Measurements from ENCODE around the gene PRKD1.

PRKD1 gene

DNA sequence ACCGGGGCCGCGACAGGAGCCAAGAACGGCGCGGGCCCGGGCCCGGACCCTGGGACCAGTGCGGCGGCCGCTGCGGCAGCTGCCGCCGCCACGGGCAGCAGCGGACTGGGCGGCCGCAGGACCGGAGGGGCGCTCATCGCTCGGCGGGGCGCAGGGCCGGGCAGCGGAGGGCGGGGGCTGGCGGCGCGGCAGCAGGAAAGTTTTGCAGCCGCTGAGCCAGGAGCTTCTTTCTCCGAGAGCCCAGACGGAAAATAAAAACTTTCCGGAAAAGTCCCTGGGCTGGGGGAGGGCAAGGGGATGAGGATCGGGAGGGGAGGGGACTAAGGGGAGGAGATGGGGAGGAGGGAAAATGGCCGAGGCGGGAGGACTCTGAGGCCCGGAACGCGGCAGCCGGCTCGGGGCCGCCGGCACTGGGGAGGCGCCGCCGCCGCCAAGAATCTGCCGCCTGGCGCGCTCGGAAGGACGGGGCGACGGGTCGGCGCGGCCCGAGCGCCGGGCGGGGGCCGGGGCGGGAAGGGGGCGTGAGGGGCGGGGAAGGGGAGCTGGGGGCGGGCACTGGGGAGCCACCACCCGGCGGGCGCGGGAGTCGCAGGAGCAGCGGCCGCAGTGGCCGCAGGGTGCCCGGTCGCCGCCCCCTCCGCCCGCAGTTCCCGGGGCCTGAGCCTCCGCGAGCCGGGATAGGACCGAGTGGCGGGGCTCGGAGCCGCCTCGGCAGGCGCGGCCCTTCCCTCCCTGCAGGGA lies at the start of gene PRKD1:
Gene PRKD1 (minus strand): TSS at position 472 of the 741 bp plus-strand sequence.
- DNase-seq: peak; percentile 72

- DNase-seq: no peak
Measured at GRCh38 chr14:29971101-29971500, 43.5 kb upstream of the PRKD1 start.

GRCh38 chr14:29955087-29955486 lies 27.4 kb upstream of the PRKD1 start:
- DNase-seq: no peak

DNA sequence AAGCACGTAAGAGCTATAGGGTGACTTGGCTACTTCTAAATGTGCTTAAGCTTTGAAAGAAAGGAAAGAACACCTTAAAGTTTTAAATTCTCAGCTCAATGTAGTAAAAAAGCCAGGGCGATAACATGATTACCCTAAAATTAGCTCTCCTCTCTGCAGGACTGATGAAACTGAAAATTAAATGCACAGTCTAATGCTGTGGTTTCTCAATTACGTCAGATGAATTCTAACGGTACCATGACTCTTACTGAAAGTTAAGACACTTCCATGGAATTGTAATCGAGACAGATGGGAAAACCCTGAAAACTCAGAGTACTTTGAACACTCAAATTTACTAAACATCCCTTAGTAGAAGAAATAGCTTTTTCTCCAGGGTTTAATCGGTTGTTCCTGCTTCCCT lies 25.9 kb upstream of the PRKD1 start:
- DNase-seq: no peak

GRCh38 chr14:29944091-29944490 lies 16.4 kb upstream of the PRKD1 start:
- no peak for DNase-seq

DNA sequence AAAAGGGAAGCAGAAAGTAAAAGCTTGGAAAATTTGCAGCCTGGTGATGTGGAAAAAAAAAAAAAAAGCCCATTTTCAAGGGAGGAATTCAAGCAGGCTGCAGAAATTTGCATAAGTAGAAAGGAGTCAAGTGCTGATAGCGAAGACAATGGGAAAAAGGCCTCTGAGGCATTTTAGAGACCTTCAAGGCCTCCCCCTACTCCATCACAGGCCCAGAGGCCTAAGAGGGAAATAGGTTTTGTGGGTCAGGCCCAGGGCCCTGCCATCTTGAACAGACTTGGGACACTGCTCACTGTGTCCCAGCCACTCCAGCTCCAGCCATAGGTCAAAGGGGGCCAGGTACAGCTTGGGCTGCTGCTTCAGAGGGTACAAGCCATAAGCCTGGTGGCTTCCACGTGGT lies 13.8 kb upstream of the PRKD1 start:
- DNase-seq: no peak

DNA sequence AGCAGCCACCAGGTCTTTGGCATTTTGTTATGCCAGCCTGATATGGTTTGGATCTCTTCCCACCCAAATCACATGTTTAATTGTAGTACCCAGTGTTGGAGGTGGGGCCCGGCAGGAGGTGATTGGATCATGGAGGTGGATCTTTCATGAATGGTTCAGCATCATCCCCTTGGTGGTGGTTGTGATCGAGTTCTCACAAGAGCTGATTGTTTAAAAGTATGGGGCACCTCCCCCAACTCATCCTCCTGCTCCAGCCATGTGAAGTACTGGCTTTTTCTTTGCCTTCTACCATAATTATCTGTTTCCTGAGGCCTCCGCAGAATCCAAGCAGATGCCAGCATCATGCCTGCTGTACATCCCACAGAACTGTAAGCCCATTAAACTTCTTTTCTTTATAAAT lies 12.8 kb upstream of the PRKD1 start:
- DNase-seq: no peak

- peak; percentile 24 for DNase-seq
Measured at GRCh38 chr14:29937116-29937515, 9.5 kb upstream of the PRKD1 start.

DNA sequence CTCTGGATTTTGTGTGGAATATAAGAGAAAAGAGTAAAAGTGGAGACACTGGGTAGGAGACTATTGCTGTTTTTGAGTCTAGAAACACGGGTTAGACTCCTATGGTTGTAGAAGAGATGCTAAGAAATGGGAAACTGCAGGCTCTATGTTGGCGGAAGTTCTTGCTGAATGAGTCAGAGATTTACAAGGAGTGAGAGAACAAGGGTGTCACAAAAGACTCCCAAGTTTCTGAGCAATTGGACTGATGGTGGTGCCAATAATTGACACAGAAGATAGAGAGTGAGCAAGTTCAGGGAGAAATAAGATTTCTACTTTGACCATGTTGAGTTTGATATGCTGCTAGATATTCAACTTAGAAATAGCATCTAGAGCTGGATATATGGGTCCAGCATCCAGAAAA lies 2.6 kb upstream of the PRKD1 start:
- DNase-seq: peak; percentile 84

DNA sequence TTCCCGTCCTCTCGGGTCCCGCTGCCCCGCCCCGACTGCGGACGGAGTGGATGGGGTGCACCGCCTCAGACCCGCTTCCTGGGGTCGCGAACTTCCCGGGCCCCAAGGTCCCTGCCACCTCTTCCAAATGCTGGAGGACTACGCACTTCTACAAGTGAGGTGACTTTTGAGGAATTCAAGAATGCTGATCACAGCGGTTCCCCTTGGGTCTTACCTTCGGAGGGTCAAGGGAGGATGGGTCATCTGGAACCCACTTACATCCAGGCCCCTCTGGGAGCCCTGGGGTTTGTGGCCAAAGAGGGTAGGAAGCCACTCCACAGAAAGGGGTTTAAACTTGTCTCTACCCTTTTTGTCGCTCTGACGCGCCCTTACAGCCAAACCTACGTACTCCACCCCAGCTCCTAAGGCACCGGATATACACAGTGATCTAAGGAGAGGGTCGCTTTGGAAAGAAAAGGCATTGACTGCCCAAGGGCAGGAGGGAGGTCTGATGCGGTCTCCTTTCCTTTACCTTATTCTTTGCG lies 532 bp upstream of the PRKD1 start:
- no peak for DNase-seq

- DNase-seq: peak; percentile 64
Measured at GRCh38 chr14:29926701-29927375, 809 bp downstream of the PRKD1 start.

DNA sequence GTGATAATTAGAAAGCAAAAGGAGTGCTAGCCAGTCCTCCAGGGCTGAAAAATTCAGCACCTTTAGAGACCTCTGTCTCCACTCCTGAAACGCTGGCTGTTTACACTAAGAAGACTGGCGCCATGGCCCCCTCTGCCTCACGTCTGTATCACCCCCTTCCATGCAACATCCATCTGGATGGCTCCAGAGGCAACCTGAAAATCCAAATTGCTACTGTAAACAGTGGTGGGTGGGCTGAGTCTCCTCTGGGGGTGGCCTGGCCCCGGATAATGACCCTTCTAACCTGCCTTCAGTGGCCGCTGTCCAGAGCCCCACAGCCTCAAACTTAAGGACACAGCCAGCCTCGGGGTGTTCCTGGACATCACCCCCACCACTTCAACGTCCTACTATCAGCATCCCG lies 1.4 kb downstream of the PRKD1 start:
- DNase-seq: no peak

DNA sequence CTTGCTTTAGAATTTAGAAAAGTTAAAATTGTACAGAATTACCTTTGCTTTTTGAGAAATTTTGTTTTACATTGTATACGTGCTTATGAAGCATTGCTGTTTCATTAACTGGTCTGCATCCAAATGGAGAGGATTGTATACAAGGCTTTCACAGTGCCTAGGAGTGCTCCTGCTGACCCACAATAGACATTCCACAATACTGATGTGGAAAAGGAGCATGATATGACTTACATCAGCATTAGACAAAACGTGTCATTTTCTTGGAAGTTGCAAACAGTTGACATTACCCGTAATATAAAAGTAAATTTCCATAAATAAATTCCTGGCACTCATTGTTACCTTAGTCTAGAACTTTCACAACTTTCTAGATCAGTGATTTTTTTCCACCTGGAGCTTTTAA lies 1.9 kb downstream of the PRKD1 start:
- peak; percentile 47 for DNase-seq

GRCh38 chr14:29925101-29925722 lies 2.4 kb downstream of the PRKD1 start:
- DNase-seq: peak; percentile 80

- no peak for DNase-seq
Measured at GRCh38 chr14:29919845-29920244, 7.8 kb downstream of the PRKD1 start.

DNA sequence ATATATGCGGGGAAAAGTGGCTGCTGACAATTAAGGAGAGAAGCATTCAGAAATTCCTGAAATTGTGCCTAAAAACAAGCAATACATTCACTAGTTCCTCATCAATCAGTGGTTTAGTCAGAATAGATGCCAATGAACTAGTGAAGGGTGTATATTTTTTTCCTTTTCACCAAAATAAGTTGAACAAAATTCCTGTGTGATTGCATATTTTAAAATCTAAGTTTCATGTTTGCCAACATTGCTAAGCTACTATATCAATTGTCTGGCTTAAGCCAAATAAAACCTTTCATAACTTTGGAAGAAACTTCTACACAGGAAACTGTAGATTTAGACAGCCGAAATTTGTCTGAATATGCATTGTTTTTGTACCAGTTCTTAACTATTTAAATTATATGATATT lies 8.7 kb downstream of the PRKD1 start:
- DNase-seq: no peak

GRCh38 chr14:29913566-29913965 lies 14.1 kb downstream of the PRKD1 start:
- no peak for DNase-seq

DNA sequence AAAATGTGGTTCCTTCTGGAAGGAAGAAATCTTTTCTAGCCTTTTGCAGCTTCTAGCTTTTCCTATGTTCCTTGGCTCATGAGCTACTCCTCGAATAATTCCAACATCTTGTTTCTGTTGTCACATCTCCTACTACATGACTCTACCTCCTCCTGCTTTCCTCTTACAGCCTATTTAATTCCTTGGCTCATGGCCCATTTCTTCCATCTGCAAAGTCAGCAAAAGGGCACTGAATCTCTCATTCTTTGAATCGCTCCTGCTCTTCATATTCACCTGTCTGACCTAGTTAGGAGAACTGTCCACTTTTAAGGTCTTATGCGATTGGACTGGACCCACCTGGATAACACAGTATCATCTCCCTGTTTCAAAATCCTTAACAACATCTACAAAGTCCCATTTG lies 15.8 kb downstream of the PRKD1 start:
- no peak for DNase-seq

DNA sequence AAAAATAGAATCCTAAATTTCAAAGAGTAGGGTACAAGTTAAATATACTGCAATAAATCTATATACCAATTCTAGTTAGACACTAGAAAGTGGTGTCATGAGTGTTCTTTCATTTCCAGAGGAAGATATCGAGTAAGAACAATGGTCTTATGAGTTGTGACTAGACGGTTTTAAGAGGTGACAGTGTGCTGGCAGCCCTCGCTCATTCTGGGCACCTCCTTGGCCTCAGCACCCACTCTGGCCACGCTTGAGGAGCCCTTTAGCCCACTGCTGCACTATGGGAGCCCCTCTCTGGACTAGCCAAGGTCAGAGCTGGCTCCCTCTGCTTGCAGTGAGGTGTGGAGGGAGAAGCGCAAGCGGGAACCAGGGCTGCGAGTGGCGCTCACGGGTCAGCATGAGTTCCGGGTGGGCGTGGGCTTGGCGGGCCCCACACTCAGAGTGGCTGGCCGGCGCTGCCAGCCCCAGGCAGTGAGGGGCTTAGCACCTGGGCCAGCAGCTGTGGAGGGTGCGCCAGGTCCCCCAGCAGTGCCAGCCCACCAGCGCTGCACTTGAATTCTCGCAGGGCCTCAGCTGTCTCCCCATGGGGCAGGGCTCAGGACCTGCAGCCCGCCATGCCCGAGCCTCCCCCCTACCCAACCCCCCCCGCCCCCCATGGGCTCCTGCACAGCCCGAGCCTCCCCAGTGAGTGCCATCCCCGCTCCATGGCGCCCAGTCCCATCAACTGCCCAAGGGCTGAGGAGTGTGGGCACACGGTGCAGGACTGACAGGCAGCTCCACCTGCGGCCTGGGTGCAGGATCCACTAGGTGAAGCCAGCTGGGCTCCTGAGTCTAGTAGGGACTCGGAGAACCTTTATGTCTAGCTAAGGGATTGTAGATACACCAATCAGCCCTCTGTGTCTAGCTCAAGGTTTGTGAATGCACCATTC lies 18.7 kb downstream of the PRKD1 start:
- no peak for DNase-seq

DNA sequence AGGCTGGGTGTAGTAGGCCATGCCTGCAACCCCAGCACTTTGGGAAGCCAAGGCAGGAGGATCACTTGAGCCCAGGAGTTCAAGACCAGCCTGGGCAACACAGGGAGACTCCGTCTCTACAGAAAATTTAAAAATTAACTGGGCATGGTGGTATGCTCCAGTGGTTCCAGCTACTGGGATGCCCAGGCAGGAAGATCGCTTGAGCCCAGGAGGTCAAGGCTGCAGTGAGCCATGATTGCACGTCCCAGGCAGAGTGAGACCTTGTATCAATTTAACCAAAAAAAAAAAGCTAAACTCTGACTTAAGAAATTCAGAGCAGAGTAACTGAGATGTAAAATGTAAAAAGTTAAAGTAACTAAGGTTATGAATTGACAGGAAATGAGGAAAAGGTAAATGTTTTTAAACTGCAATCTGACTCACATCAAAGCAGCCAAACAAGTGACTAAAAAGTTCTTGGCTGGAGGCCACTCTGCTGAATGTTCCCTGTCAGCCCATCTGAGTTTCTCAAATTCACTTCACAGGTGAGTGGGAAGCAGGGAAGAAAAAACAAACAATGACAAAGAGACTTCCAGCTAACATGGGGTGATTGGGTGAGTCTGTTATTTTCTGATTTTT lies 21.3 kb downstream of the PRKD1 start:
- DNase-seq: peak; percentile 24

- DNase-seq: no peak
Measured at GRCh38 chr14:29905543-29905942, 22.1 kb downstream of the PRKD1 start.

- peak; percentile 2 for DNase-seq
Measured at GRCh38 chr14:29900609-29901350, 26.9 kb downstream of the PRKD1 start.

Data from EL (cell line).